Endometrial microvascular endothelial cells (primary cell): ENCODE results near the gene SIGMAR1. TPM values are rescaled to one million over a fixed set of nuclear protein-coding genes. Genes with fewer than 3 reads are reported as not detected.
"Not testable (repeated sequence)": the region's sequence is repeated elsewhere in the genome, so short reads cannot be mapped to it uniquely, and the experiment has no call there.

Experiments used
- in situ Hi-C: cut with HindIII; loops from 2 replicates; pipeline ENCODE4 v1.10.0; 2017; ENCODE audit warnings: low sequenced_read_pairs, low pct_unique_long_range_greater_than_20kb; ENCODE audit errors: inconsistent ontology term
- total RNA-seq: library from RNA; depleted of rRNA; stranded (reverse); fragments of >200 nt; gene quantifications from one replicate; pipeline ENCODE4 v1.2.3, GENCODE V29; 2015; ENCODE audit errors: inconsistent ontology term

SIGMAR1 gene
- total RNA-seq, 1 donor from 2014 or later: 163 TPM

- in situ Hi-C loops: no loop called here
Observed at GRCh38 chr9:34658461-34658860, 20.9 kb upstream of the SIGMAR1 start.

DNA sequence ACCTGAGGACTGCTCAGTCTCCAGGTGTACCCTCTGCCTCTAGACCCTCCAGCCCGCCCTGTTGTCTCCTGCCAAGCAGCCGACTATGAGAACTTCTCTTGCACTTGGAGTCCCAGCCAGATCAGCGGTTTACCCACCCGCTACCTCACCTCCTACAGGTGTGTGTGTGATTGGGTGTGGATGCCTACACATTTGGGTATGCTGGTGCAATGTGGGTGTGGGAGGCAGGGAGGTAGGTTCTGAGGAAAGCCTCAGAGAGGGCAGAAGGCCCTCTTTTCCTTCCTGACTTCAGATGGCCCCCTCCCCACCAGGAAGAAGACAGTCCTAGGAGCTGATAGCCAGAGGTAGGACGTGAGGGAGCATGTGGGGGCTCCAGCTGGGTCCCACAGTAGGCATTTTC, 19.4 kb upstream of the SIGMAR1 start:
- in situ Hi-C loops: no loop called here

- in situ Hi-C loops: no loop called here
Observed at GRCh38 chr9:34655394-34655793, 17.8 kb upstream of the SIGMAR1 start.

GRCh38 chr9:34654323-34655051, 16.9 kb upstream of the SIGMAR1 start:
- in situ Hi-C loops: no loop called here

DNA sequence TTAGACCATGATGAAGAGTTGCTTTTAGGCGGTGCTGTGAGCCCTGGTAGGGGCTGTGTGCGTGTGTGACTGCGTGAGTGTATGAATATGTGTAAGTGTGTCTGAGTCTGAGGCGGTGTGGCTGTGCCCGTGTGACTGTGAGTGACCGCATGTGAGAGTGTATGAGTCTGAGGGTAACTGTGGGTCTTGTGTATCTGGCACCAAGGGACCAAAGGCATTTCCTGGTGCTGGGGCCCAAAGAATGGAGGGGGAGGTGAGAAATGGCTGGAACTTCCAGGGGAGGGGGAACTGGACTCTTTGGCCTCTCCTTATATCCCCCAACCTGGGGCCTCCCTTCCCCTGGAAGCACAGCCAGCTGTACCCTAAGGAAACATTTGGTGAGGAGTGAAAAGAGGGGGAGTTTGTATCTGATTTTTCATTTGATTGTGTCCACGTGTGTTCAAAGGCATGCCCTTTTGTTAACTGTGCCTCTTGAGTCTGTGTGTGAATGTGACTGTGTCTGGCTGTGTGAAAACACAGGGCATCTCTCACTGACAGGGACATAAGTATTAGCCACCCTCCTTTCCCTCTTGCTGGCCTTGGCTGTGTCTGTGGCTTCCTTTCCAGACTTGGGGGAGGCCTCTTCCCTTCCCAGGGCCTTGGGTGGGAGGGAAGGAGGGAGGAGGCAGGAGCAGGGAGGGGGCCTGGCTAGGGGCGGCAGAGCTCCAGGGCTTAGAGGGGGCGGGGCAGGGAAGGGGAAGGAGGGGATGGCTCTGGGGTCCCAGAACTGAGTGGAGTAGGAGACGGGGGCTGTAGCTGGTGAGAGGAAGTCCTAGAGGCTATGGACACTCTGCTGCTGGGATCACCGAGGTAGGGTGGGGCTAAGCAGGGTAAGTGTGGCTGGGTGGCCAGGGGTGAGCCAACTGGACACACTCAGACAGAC, 15.8 kb upstream of the SIGMAR1 start:
- in situ Hi-C loops: no loop called here

- in situ Hi-C loops: no loop called here
Observed at GRCh38 chr9:34652602-34653000, 15.0 kb upstream of the SIGMAR1 start.

GRCh38 chr9:34651876-34652601, 14.5 kb upstream of the SIGMAR1 start, which contains the start of gene IL11RA:
Gene IL11RA (plus strand): TSS chr9:34652185. CDS start chr9:34655218, 3,033 bp downstream.
- in situ Hi-C loops: no loop called here

DNA sequence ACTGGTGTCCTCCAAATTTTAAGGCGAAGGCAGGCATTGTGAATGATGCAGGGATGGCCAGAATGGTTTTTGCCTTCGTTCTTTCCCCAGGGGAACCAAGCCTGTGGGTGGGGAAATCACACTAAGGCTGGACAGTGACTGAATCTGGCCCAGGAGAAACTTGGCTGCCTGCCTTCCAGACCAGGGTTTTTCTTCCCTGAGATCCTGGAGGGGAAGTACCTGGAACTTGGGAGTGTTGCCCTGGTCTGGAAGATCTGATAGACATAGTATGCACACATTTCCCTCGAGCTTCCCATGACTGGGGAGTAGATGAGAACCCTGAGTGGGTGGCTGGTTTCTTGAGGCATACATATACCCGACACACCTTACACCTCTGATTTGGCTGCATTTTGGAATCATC, 13.7 kb upstream of the SIGMAR1 start:
- in situ Hi-C loops: no loop called here

DNA sequence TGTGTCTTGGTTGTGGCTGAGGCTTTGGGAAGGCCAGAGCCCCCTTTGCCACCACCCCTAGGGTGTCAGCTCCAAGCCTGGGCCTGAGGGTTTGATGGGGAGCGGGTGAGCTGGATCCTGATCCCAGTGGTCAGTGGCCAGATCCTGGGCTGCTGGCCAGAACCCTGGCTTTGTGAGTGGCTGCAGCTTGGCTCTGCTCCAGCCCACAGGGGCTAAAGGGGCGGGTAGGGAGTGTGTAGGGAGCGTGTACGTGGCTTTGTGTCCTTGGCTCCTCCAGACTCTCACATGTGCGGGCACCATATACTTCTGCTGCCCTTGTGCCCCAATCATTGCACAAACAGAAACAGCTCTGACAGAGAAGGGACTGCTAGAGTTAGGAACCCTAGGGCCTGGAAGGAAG, 13.2 kb upstream of the SIGMAR1 start:
- in situ Hi-C loops: no loop called here

DNA sequence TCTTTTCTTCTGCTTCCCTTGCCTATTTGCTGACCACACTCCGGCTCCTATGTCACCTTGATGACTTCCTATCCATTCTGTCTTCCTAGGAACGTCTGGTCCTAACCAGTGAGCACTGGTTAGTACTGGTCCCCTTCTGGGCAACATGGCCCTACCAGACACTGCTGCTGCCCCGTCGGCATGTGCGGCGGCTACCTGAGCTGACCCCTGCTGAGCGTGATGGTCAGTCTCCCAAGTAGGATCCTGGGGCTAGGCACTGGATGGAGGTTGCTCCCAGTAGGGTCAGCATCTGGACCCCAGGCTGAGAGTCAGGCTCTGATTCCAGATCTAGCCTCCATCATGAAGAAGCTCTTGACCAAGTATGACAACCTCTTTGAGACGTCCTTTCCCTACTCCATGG, 11.1 kb upstream of the SIGMAR1 start:
- in situ Hi-C loops: no loop called here

- in situ Hi-C loops: no loop called here
Observed at GRCh38 chr9:34647651-34648050, 10.1 kb upstream of the SIGMAR1 start.

- in situ Hi-C loops: no loop called here
Observed at GRCh38 chr9:34647084-34647403, 9.5 kb upstream of the SIGMAR1 start.

DNA sequence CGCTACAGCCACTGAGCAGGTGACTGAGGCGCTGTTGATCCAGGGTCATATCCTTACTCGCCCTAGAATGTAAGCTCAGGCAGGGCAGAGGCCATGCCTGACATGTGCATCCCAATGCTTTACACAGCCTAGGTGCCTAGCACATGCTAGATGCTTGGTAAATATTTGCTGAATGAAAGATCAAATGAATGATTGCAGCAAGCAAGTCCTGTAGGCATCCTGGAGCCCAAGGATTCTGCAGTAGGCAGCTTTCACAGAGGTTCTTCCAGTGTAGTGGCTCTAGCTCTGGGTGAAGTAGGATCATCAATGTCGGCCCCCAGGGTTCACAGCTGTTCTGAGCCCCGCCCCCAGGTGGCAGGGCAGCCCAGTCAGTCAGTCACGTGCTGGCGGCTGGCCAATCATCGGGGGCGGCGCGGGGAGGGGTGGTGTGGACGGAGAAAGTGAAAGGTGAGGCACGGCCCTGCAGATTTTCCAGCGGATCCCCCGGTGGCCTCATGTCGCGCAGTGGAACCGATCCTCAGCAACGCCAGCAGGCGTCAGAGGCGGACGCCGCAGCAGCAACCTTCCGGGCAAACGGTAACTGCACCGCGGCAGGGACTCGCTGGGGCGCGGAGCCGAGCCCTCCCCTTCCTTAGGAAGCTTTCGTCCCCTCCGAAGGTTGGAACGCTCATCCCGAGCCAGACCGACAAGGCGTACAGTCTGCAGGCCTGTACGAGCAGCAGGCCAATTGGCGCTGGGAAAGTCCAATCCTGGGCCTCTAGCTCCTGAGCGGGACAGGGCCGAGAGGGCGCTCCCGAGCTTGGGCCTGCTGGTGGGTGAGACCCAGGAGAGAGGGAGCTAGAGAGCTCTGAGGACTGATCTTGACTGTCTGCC, 8.9 kb upstream of the SIGMAR1 start, which contains the start of gene GALT:
Gene GALT (plus strand): TSS at position 465 of the 873 bp plus-strand sequence. CDS start 30 bp downstream, at position 495.
- in situ Hi-C loops: no loop called here

GRCh38 chr9:34644766-34645314, 7.3 kb upstream of the SIGMAR1 start:
- in situ Hi-C loops: no loop called here

DNA sequence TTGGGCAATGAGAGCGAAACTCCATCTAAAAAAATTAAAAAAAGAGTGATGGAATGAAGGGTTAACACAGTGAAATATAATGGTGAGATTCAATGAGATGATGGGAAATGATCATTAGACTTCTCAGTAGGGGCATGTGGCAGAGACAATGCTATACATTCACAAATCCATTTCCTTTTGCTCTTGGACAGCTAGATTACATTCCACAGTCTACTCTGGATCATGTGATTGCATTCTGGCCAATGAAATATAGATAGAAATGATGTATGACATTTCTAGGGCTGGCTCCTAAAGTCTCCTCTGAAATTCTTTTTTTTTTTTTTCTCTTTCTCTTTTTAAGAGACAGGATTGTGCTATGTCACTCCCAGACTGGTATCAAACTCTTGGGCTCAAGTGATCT, 5.1 kb upstream of the SIGMAR1 start:
- in situ Hi-C loops: no loop called here

- in situ Hi-C loops: not testable (repeated sequence)
Observed at GRCh38 chr9:34639322-34639721, 1.7 kb upstream of the SIGMAR1 start.

- in situ Hi-C loops: no loop called here
Observed at GRCh38 chr9:34638138-34638445, 505 bp upstream of the SIGMAR1 start.

DNA sequence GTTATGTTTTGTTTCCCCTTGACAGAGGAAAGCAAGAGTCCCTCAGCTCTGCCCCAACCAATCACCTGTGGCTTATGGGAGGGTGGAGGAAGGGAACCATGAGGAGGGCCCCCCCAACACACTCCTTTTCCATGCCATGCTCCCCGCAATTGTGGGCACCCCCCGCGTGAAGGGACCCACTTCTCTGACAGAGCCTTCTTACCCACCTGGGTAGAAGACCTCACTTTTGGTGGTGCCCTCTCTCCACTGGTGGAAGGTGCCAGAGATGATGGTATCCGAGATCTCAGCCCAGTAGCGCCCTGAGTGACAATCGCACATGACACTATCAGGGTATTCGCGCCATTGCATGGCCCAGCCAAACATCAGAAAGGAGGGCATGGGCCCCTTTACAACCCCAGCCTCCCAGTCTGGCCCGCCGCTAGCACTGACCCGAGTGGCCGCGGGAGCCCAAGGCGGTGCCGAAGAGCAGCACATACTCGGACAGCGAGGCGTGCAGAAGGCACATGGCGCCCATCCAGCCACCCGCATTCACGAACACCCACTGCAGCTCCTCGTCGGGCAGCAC, 714 bp downstream of the SIGMAR1 start:
- in situ Hi-C loops: no loop called here
